Activated CD4-positive, alpha-beta T cell treated with anti-CD3 and anti-CD28 coated beads, Interleukin-2, amount 50 U/mL, for 16 hours (primary cell): Measurements from ENCODE around the gene NEGR1.
"Not testable (repeated sequence)": the region's sequence is repeated elsewhere in the genome, so short reads cannot be mapped to it uniquely, and the experiment has no call there.

Experiments
- DNase-seq: peaks from one replicate; pipeline ENCODE4 v3.0.0-alpha.2; 2020

The NEGR1 gene

DNA sequence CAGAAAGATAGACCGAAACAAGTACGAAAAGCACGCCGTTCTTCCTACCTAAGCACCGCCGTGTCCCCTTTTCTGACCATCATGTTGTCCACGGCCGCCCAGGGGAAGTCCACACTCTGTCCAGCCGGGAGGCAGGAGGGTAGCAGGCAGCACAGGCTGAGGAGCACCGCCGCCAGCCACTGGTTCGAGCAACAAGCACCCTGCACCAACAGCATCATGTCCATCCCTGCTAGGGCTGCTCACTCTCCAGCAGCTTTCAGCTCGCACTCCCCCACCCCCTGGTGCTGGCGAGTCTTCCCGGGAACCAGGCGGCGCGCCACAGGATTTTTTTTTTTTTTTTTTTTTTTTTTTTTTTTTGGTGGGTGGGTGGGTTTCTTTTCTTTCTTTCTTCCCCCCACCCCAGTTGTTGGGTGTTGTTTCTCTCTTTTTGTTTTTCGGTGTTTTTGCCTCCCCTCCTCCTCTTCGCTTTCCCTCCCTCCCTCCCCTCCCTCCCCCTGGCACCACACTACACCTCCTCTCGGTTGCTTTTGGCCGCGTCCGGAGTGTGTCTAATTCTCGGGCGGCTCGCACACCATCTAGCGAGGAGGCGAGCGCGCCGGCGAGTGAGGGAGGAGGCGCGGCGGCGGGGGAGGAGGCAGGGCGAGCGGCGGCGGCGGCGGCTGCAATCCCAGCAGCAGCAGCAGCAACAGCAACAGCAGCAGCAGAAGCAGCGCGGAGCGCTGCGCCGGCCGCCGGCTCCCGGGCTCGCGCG lies at the start of gene NEGR1:
Gene NEGR1, minus strand, starts transcription at position 269 of the 751 bp plus-strand sequence.
- DNase-seq, result peak; percentile 75

DNA sequence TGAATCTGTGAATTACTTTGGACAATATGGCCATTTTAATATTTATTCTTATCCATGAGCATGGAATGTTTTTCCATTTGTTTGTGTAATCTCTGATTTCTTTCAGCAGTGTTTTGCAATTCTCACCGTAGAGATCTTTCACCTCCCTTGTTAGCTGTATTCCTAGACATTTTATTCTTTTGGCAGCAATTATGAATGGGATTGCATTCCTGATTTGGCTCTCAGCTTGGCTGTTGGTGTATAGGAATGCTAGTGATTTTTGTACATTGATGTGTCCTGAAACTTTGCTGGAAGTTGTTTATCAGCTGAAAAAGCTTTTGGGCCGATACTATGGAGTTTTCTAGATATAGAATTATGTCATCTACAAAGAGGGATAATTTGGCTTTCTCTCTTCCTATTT lies 44.2 kb upstream of the NEGR1 start:
- no peak for DNase-seq

DNA sequence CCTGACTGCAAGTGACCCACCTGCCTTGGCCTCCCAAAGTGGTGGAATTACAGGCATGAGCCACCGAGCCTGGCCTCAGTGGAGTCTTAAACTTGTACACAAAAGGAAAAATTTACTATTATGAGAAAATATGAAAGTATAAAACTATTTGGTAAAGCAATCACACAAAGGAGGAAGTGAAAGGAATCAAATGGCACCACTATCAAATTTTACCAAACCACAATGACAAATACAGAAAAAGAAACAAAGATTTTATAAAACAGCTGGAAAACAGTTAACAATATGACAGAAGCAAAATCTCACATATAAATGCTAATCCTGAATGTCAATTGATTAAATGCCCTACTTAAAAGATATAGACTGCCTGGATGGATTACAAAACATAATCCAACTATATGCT lies 42.1 kb upstream of the NEGR1 start:
- no peak for DNase-seq

DNA sequence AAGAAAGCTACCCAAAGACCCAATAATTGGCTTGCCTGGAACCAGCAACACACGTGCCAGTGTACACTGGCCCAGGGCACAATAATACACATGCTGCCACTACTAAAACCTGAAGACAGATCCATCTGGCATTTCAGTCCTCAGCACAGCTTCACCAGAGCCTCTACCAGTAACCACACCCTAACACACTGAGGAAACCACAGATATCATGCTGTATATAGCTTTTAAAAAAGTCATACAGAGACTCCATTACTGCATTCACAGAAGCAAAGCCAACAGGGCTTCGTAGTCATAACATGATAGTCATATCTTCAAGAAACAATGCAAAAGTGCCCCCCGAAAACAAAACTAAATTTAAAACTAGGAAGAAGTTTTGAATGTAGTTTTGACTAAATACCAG lies 40.6 kb upstream of the NEGR1 start:
- no peak for DNase-seq

DNA sequence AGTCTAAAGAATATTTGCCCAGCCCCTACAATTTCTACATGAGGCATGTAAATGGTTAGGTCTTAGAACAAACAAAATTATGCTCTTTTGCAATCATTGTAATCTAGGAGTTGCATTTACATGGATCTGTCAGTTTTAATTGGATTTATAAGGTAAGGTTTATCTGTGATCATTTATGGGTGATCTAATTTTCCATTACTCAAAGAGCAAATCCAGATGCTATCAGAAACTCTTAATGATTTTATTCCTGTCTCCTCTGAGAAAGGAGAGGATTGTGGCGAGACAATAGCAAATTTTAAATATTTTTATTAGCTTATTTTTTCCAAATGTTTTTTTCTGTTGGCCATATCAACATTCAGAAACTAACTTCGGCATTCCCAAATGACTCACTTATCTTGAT lies 14.2 kb upstream of the NEGR1 start:
- DNase-seq, result no peak

DNA sequence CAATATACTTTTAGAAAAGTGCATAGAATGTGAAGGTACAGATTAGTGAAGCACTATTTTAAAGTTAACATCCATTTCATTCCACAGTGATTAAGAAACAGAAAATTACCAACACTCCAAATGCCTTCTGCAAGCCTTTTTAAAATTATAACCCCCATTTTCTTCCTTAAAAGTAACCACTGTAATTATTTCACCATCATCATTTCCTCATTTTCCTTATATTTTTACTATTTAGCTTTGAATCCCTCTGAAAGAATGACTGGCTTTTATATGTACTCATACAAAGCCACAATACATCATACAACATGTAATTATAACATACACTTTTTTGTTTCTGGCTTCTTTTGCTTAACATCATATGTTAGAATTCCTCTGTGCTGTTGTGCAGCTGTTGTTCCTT lies 6.5 kb upstream of the NEGR1 start:
- DNase-seq, result no peak

DNA sequence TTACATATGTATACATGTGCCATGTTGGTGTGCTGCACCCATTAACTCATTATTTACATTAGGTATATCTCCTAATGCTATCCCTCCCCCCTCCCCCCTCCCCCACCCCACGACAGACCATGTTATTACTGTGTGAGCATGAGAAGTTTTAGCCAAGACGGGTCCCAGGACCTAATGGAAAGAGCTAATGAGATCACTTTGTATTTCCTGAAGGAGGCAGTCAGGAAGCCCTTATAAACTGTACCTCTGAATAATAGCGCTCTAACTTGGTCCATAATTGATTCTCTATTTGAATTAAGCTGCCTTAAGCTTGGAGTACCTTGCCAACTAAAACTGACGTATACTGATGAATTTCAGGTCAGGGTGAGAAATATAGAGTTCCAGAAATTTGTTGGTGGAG lies 4.1 kb upstream of the NEGR1 start:
- no peak for DNase-seq

DNA sequence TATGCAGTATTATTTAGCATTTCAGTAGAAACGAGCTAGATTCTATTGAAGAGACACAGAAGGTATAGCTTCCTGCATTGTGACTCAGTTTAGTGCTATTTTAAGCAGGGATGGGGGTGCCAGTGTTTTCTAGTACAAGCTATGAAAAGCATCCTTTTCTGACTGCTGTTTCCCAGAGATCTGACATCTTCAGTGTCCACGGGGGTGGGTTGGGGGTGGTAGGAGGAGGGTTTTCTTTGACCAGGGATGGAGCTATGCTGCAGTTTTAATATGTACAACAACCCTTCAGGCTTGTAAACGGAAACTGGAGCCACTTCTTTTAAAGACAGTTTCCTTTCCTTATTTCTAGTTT lies 2.7 kb upstream of the NEGR1 start:
- no peak for DNase-seq

DNA sequence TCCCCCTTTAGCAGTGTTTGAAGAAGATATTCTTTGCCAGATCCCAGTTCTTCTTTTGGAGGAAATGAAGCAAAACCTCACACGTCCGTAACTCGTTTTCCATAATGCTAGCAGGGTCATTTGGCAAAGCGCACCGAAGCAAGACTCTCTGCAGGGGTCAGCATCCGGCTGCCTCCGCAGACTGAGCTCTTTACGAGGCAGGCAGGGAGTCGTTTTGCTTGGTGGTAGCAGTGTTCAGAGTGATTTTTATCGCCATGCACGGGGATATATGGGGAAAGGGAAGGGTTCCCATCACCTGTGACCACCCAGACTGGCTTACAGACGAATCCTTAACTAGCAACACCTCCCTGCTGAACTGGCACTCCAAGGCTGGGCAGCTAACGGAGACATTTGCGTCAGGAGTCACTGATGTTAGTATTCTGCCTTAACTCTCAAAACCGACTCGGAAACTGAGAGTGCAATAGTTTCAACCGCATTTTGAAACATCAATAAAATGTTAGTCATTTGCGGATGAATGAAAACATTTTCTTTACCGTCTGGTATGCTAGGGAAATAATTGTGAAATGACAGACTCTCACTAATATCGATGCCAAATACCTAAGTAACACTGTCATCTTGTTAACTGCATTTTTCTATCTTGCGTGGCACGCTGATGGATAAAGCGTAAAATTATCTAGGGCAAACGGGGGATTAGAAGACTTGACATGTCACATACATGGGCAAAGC lies 2.2 kb upstream of the NEGR1 start:
- peak; percentile 77 for DNase-seq

DNA sequence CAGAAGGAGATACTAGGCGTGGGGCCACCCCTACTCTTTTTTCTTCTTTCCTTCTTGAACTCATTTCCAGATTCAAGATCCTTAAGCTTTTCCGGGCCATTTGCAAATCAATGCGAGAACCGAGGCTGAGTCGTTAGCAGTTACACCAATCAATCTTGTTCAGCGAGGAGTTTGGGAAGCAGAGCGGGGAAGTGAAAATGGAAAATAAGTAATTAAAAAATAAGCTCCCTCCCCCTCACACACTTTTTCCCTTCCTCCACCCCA lies 1.7 kb upstream of the NEGR1 start:
- DNase-seq, result no peak

DNA sequence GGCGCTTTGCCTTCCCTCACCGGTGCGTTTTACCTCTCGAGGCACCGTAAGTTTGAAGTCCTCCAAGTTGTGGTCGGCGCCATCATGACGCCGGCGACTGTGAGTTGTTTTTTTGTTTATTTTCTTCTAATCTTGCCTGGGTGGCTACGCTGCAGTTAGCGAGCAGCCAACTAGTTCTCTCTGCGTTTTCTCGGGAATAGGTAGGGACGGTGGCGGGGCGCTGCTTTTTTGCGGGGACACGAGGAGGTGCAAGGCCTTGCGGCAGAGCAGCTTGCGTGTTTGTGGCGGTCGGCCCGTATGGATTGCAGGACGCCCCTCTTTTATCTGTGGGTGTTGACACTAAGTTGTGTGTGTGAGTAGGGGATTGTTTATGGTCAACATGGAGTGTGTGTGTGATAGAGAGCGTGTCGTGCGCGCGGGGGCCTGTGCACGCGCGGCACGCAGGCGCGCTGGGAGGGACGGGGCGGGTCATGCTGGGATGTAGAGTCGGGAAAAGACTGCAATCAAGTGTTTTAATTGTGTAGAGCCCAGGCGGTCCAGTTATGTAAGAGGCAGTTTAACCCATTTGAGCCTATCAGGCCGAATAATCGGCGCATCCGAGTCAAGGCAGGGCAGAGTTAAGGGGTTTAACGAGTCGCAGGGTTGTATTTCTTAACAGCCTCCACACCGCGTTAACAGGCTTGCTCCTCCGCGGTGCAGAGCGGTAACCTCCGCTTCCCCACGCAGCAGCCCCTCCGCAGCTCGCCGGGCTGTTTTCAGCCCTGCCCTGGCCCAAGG lies 1.2 kb upstream of the NEGR1 start:
- peak; percentile 2 for DNase-seq

DNA sequence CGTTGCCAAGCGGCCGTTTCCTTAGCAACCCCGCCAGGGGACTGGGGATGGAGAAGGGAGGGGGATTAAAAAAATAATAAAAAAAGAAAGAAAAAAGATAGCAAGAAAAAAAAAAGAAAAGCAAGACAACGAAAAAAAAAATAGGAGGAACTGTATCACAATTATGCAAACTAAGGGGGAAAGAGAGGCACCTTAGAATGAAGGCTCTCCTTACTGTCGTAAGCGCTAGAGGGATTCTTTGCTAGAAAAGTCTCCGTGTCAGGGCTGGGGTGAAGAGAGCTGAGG lies 625 bp upstream of the NEGR1 start:
- no peak for DNase-seq

DNA sequence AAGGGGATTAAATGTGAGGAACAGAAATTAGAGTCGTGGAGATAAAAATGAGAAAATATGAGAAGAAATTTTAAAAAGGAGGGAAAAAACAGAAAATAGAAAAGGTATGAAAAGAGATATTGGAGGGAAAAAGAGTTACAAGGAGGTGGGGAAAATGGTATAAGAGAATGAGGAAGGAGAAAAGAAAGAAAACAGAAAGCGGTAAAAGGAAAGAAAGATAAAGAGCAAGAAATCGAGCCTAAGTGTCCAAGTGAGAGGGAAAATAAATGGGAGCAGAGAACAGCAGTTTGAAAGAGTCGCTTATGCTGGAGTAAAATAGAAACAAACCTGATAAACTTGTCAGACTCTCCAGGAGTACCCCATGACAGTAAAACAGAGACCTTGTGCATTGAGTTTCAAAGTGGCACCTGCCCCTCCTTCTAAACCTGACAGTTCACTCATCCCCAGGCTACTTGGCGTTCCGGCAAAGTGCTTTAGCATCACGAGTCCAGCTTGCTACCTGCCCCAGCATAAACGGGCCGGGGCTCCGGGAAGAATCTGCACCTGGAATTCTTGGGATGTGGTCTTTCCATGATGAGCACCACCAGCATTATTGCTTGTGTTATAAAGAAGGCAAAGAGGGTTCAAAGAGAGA lies 585 bp downstream of the NEGR1 start:
- DNase-seq, result peak; percentile 5

DNA sequence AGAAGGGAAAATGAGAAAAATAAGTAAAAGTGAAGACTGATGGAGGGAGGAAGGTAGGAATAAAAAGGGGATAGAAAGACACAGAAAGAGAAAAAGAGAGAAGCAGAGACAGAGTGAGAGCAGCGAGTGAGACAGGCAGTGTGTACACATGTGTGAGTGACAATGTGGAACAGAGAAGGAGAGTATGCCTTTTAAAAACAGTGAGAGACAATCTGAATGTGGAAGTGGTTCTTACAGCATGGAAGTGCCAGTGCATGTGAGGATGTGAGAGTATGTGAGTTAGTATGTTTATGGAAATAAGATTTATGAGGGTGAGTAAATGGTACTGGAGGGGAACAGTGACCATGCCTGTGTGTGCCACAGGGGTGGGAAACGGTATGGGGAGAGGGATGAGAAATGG lies 1.2 kb downstream of the NEGR1 start:
- no peak for DNase-seq

DNA sequence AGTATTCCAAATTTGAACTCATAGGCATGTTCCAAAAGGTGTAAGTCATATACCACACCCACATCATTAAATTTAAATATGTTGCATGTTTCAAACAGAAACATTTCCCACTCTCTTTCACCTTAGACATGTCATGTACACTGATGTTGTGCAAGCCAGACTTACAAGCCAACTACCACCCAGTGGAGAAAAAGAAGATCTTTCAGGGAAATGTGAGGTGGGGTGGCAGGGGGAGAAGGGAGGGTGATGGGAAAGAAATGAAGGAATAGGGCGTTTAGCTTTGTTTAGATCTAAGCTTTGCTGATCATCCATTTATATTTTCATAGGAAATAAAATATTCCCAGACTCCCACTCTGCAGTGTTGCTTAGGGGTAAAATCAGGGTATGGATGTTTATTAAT lies 1.6 kb downstream of the NEGR1 start:
- DNase-seq, result no peak

DNA sequence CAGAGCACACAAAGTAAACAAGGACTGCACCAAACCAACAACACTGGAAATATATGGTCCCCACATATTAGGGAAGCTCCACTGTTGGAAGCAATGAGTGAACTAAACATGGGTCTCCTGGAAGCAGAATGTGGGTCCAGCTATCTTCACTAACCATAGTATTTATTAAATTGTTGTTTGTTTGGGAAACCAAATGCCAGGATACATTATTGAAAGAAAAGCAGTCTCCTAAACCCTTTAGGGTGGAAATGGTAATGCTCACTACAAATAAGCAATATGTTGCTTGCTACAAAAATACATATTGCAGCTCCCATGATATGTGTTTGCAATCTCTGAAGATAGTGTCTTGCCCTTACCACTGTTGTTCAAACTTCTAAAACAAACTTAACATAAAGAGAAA lies 2.2 kb downstream of the NEGR1 start:
- no peak for DNase-seq

DNA sequence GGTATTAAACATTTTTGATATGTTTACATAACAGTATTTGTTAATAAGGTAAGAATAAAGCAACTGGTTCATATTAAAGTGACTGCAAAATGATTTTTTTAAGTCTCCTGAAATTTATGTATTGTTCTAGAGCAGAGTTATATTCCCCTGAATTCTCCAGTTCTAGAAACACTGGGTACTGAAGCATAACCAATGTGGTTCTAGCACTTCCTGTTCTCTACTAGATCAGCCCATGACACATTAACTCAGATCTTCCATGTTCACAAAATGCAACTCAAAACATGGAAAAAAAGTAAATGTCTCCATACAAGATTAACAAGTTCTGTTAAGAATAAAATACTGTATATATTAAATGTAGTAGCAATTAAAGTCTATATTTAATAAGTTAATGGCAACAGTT lies 3.9 kb downstream of the NEGR1 start:
- no peak for DNase-seq

DNA sequence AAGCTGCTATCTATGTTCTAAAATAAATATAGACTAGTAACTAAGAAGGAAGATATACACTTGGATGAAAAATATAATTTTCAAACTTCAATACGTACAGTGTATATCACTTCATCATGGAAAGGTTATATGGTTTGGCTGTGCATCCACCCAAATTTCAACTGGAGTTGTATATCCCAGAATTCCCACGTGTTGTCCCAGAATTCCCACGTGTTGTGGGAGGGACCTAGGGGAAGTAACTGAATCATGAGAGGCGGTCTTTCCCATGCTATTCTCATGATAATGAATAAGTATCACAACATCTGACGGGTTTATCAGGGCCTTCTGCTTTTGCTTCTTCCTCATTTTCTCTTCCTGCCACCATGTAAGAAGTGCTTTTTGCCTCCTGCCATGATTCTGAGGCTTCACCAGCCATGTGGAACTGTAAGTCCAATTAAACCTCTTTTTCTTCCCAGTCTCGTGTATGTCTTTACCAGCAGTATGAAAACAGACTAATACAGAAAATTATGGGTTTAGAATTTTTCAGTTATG lies 10.7 kb downstream of the NEGR1 start:
- DNase-seq, result no peak

DNA sequence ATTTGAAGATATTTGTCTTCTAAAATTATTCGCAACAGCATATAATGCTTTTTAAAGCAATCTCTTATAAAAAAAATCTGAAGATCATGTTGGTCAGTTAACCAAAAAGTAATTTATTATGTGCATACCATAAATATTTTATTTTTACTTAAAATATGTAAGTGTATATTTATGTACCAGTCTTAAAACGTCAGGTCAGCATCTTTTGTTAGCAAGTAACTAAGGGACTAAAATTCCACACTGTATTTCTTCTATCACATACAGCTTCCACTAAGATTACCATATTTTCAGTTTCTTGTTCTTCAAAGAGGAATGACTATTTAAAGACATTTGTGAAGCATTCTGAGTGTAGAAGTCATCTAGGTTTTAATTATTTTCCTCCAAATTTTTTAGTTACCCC lies 19.6 kb downstream of the NEGR1 start:
- DNase-seq, result no peak

DNA sequence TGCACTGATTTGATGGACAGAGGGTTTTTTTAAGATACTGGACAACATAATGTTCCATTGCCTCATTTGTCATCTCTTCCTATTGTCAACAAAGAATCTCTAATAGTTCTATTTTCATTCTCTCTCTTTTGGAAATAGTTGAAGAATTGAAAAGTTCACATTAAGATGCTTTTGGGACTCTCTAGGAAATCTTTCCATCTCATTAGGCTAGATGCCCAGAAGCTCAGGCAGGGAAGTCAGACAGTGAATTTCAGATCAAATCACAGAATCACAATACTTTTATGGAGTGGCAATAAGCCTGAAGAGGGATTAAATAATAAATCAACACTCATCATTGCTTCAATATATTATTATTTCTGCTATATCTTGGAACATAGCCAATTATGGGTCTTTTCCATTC lies 29.2 kb downstream of the NEGR1 start:
- no peak for DNase-seq

DNA sequence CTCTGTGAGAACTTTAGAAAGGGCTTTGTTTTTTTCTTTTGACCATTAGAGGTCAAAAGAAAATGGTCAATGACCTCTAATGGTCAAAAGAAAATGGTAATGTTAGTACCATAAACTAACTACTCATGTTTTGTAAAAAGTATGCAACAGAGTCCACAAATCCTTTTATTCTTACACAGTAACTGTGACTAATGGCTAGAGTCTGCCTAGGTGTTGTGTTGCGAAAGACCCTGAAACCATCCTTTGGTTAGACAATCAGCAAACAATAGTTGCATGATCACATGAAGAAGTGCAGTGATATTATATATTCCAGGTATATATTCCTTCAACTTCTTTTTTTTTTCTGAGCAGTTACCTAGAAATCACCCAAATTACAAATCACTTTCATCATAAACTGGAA lies 40.9 kb downstream of the NEGR1 start:
- no peak for DNase-seq

DNA sequence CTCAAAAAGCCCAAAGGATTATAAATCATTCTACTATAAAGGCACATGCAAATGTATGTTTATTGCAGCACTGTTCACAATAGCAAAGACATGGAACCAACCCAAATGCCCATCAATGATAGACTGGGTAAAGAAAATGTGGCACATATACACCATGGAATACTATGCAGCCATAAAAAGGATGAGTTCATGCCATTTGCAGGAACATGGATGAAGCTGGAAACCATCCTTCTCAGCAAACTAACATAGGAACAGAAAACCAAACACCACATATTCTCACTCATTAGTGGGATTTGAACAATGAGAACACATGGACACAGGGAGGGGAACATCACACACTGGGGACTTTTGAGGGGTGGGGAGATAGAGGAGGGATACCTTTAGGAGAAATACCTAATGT lies 46.4 kb downstream of the NEGR1 start:
- DNase-seq, result not testable (repeated sequence)

DNA sequence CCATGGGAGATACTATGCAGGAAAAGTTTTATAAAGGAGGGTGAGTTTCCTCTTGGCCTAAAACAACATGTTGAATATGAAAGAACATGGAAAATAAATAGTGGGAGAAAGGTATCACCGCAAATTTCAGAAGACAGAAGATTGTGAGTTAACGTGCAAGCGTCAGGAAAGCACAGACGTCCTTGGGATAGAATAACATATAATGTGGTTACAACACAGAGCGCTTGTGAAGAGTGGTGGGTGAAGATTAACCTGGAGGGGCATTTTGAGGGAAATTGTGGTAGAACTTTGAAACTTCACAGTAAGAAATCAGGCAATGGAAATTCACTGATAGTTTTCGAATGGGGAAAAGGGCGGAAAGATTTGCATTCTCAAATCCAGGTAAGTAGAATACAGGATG lies 47.3 kb downstream of the NEGR1 start:
- DNase-seq, result no peak

DNA sequence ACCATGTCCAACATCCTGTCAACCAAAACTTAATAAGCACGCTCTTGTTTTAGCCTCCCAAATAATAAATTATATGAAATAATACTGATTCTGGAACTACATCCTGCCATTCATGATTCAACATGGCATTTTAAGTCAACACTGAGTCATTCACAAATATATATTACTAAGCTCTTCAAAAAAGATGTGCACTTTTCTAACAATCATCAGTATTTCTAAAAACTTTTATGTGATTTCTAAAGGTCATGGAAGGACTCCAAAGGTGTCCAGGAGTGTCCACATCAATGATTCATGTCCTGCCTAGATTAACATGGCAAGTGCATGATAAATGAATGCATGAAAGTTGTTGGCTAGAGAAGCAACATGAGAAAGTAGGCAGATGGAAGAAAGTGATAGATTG lies 51.6 kb downstream of the NEGR1 start:
- DNase-seq, result no peak
